ENCODE data around the gene FAM114A2. TPM values are rescaled to one million over a fixed set of nuclear protein-coding genes. Genes with fewer than 3 reads are reported as not detected.
A peak's percentile ranks its signal among the peaks of the same experiment; 100 is the strongest.

The FAM114A2 gene
- total RNA-seq, 6 donors from 2014 or later, result 10.5 to 45.3 (median 17.1) TPM

DNA sequence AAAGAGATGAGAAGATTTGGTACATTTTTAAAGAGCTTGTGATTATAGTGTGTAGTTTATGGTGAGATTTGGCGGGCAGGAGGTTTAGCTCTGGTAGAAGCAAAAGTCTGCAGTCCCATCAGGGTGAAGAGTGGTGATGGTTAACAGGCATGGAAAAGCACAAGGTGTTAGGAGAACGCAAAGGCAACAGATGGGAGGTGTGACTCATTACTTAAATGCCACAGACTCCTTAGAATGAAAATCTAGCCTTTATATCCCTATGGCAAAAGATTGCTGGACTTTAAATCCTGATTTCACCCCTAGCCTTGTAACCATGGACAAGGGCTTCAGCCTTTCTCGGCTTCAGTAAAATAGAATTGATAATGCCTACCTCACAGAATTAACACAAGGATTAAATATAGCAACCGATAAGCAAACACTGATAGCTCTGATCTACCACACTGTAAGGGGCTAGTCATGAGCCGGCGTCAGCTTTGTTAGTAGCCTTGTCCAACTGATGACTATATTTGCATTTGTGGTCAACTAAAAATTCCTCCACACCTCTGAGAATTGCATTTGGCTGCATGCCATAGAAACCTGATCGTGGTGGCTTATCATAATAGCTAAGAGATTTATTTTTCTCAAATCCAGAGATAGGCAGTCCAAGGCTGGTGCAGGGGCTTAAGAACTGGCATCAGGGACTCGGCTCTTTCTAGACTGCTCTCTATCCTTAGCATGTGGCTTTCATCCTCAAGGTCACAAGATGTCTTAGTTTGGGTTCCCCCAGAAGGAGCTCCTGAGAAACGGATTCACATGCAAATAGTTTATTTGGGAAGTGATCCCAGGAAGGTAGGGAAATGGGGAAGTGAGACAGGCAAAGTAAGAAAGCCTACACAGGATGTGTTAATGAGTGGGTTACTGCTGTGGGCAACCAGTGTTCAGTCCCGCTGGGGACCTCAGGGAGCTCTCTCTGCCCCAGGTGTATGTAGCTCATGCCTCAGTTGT lies 19.6 kb upstream of the FAM114A2 start:
- Histone ChIP-seq H3K36me3 (peaks cover 0 to 18% (median 2%) of the 10 kb centered on the region in 4 donors), H3K27ac (no peak overlapping the region), H3K27me3 (no peaks in the 10 kb centered on the region), H3K4me1 (peaks cover 0 to 14% (median 4%) of the 10 kb centered on the region in 4 donors), H3K9me3 (no peaks in the 10 kb centered on the region), H3K4me3 (no peak overlapping the region)
- 67 to 73% methylated on average over 10 of the region's 10 CpGs for WGBS, 2 donors
- DNase-seq (peak in 1 of 2 donors; percentile 21), ATAC-seq (ENCODE audit: low FRiP score in 2 of 2) (no peak)
- TF ChIP-seq EP300 (IDR thresholded peaks at IDR 0.05) (no peak), POLR2A (IDR thresholded peaks at IDR 0.05) (no peak), POLR2AphosphoS5 (IDR thresholded peaks at IDR 0.05) (no peak)
- TF ChIP-seq, protein P1, sequence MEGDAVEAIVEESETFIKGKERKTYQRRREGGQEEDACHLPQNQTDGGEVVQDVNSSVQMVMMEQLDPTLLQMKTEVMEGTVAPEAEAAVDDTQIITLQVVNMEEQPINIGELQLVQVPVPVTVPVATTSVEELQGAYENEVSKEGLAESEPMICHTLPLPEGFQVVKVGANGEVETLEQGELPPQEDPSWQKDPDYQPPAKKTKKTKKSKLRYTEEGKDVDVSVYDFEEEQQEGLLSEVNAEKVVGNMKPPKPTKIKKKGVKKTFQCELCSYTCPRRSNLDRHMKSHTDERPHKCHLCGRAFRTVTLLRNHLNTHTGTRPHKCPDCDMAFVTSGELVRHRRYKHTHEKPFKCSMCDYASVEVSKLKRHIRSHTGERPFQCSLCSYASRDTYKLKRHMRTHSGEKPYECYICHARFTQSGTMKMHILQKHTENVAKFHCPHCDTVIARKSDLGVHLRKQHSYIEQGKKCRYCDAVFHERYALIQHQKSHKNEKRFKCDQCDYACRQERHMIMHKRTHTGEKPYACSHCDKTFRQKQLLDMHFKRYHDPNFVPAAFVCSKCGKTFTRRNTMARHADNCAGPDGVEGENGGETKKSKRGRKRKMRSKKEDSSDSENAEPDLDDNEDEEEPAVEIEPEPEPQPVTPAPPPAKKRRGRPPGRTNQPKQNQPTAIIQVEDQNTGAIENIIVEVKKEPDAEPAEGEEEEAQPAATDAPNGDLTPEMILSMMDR (IDR thresholded peaks at IDR 0.05), result no peak

DNA sequence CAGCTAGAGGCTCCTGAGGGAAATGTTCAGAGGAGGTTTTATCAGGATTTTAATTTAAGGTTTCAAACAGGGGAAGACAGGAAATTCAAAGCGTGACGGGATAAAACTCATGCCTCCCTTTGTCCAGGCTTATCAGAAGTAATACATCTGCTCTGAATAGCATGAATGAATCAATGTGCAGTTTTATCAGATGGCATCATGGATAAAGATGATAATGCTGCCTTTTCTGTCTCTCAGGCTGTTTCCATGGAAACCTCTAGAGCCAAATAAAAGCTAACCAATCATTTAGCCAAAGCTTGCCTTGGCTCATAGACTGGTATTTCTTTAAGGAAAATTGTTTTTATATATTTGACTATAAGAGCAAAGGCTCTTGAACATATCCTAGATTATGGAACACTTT lies 16.5 kb upstream of the FAM114A2 start:
- no peaks in the 10 kb centered on the region for H3K27me3 ChIP-seq
- no peak overlapping the region for H3K27ac ChIP-seq
- 69 to 86% methylated on average over 2 of the region's 2 CpGs for WGBS, 2 donors
- H3K36me3 ChIP-seq, result peaks cover 0 to 39% (median 7%) of the 10 kb centered on the region in 4 donors
- DNase-seq (no peak), ATAC-seq (ENCODE audit: low FRiP score in 2 of 2) (no peak)
- H3K4me3 ChIP-seq, result no peak overlapping the region
- no peak for TF ChIP-seq POLR2A (IDR thresholded peaks at IDR 0.05)
- no peak for TF ChIP-seq POLR2AphosphoS5 (IDR thresholded peaks at IDR 0.05)
- no peak for TF ChIP-seq EP300 (IDR thresholded peaks at IDR 0.05)
- TF ChIP-seq, protein P1 (IDR thresholded peaks at IDR 0.05), result no peak
- peaks cover 0 to 14% (median 4%) of the 10 kb centered on the region in 4 donors for H3K4me1 ChIP-seq
- no peaks in the 10 kb centered on the region for H3K9me3 ChIP-seq

DNA sequence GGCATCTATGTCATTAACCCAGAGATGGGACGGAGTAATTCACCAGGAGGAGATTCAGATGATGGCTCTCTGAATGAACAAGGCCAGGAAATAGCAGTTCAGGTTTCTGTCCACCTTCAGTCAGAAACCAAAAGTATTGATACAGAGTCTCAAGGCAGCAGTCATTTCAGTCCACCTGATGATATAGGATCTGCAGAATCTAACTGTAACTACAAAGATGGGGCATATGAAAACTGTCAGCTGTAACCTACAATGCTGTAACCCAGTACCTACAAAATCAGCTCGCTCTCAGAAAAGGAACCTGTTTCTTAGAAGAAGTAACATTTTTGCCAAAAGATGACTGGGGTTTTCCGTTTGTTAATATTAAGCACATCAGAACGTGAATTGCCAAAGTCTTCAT lies 14.8 kb upstream of the FAM114A2 start:
- DNase-seq (no peak), ATAC-seq (ENCODE audit: low FRiP score in 2 of 2) (no peak)
- TF ChIP-seq POLR2AphosphoS5 (IDR thresholded peaks at IDR 0.05) (no peak), POLR2A (IDR thresholded peaks at IDR 0.05) (no peak), EP300 (IDR thresholded peaks at IDR 0.05) (no peak)
- TF ChIP-seq, protein P1 (IDR thresholded peaks at IDR 0.05), result no peak
- Histone ChIP-seq H3K4me3 (no peak overlapping the region), H3K9me3 (no peaks in the 10 kb centered on the region), H3K27me3 (no peaks in the 10 kb centered on the region), H3K27ac (no peak overlapping the region), H3K36me3 (peaks cover 0 to 45% (median 7%) of the 10 kb centered on the region in 4 donors), H3K4me1 (peaks cover 0 to 12% (median 1%) of the 10 kb centered on the region in 4 donors)
- 95 to 96% methylated on average over 4 of the region's 4 CpGs for WGBS, 2 donors

DNA sequence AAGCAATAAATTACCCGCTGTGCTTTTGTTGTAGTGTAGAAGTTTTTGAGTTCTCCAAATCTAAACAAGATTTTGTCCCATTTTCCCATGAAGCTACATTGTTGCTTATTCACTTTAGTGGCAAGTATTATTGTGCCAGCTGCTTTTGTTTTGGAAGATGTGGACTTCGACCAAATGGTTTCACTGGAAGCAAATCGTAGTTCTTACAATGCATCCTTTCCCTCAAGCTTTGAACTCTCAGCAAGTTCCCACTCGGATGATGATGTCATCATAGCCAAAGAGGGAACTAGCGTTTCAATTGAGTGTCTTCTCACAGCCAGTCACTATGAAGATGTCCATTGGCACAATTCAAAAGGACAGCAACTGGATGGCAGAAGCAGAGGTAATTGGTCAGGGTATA lies 10.9 kb upstream of the FAM114A2 start:
- no peak for TF ChIP-seq EP300 (IDR thresholded peaks at IDR 0.05)
- TF ChIP-seq, protein P1 (IDR thresholded peaks at IDR 0.05), result no peak
- no peak for TF ChIP-seq POLR2A (IDR thresholded peaks at IDR 0.05)
- no peak for TF ChIP-seq POLR2AphosphoS5 (IDR thresholded peaks at IDR 0.05)
- ATAC-seq (ENCODE audit: low FRiP score in 2 of 2), result no peak
- Histone ChIP-seq H3K9me3 (no peaks in the 10 kb centered on the region), H3K4me1 (peaks cover 0 to 4% (median 0%) of the 10 kb centered on the region in 4 donors), H3K36me3 (peaks cover 0 to 44% (median 7%) of the 10 kb centered on the region in 4 donors), H3K27ac (no peak overlapping the region), H3K4me3 (no peak overlapping the region), H3K27me3 (no peaks in the 10 kb centered on the region)
- WGBS, 2 donors, result 86 to 88% methylated on average over 5 of the region's 5 CpGs
- DNase-seq, result no peak

Data from upper lobe of left lung (tissue), 6 donors.